ENCODE results near the gene GNAO1. TPM values are rescaled to one million over a fixed set of nuclear protein-coding genes. Genes with fewer than 3 reads are reported as not detected.

The GNAO1 gene
- total RNA-seq, 1 donor from 2014 or later: 14.6 TPM

DNA sequence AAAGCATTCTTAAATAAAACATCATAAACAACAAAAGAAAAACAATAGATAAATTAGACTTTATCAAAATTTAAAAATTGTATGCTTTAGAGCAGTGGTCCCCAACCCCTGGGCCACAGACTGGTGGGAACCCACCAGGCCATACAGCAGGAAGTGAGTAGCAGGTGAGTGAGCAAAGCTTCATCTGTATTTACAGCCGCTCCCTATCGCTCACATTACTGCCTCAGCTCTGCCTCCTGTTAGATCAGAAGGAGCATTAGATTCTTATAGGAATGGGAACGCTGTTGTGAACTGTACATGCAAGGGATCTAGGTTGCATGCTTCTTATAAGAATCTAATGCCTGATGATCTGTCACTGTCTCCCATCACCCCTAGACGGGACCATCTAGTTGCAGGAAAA lies 51.5 kb downstream of the GNAO1 start:
- no peaks in the 10 kb centered on the region for H3K36me3 Mint-ChIP-seq (ENCODE audit: insufficient read depth)
- H3K9me3 Mint-ChIP-seq (ENCODE audit: low read depth): no peaks in the 10 kb centered on the region
- TF ChIP-seq, protein P1, sequence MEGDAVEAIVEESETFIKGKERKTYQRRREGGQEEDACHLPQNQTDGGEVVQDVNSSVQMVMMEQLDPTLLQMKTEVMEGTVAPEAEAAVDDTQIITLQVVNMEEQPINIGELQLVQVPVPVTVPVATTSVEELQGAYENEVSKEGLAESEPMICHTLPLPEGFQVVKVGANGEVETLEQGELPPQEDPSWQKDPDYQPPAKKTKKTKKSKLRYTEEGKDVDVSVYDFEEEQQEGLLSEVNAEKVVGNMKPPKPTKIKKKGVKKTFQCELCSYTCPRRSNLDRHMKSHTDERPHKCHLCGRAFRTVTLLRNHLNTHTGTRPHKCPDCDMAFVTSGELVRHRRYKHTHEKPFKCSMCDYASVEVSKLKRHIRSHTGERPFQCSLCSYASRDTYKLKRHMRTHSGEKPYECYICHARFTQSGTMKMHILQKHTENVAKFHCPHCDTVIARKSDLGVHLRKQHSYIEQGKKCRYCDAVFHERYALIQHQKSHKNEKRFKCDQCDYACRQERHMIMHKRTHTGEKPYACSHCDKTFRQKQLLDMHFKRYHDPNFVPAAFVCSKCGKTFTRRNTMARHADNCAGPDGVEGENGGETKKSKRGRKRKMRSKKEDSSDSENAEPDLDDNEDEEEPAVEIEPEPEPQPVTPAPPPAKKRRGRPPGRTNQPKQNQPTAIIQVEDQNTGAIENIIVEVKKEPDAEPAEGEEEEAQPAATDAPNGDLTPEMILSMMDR (IDR thresholded peaks at IDR 0.05; ENCODE audit: unreplicated experiment): no peak
- H3K27ac Mint-ChIP-seq: no peak overlapping the region
- no peak overlapping the region for H3K4me3 Mint-ChIP-seq (ENCODE audit: low read depth)
- peaks cover 5% of the 10 kb centered on the region for H3K4me1 Mint-ChIP-seq (ENCODE audit: low read depth)
- DNase-seq (ENCODE audit: low spot score, unreplicated experiment): no peak
- no peaks in the 10 kb centered on the region for H3K27me3 Mint-ChIP-seq

GRCh38 chr16:56244612-56245011 lies 53.3 kb downstream of the GNAO1 start:
- Mint-ChIP-seq H3K4me1 (ENCODE audit: low read depth) (peaks cover 5% of the 10 kb centered on the region), H3K4me3 (ENCODE audit: low read depth) (no peak overlapping the region), H3K27ac (no peak overlapping the region), H3K36me3 (ENCODE audit: insufficient read depth) (no peaks in the 10 kb centered on the region), H3K9me3 (ENCODE audit: low read depth) (no peaks in the 10 kb centered on the region), H3K27me3 (no peaks in the 10 kb centered on the region)
- TF ChIP-seq, protein P1 (IDR thresholded peaks at IDR 0.05; ENCODE audit: unreplicated experiment): no peak
- no peak for DNase-seq (ENCODE audit: low spot score, unreplicated experiment)

DNA sequence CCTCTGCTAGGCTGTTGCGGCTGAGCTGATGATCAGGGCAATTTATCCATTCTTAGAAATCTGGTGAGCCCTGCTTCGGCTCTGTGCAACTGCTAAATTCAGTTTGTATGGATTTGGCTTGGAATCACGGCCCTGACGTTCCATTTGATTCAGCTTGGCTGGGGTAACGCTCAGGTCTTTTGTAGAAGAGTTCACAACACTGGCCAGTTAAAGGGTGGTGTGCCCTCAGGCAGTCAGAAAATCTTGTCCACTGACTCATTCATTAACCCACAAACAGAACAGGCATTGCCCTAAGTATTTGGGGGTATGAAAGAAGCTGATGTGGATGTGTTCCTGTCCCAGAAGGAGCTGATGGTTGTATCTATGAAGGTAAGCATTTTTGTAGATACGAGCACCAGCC lies 53.9 kb downstream of the GNAO1 start:
- TF ChIP-seq, protein P1 (IDR thresholded peaks at IDR 0.05; ENCODE audit: unreplicated experiment): no peak
- Mint-ChIP-seq H3K36me3 (ENCODE audit: insufficient read depth) (no peaks in the 10 kb centered on the region), H3K27me3 (no peaks in the 10 kb centered on the region), H3K4me1 (ENCODE audit: low read depth) (peaks cover 5% of the 10 kb centered on the region), H3K9me3 (ENCODE audit: low read depth) (no peaks in the 10 kb centered on the region), H3K27ac (no peak overlapping the region), H3K4me3 (ENCODE audit: low read depth) (no peak overlapping the region)
- DNase-seq (ENCODE audit: low spot score, unreplicated experiment): no peak

DNA sequence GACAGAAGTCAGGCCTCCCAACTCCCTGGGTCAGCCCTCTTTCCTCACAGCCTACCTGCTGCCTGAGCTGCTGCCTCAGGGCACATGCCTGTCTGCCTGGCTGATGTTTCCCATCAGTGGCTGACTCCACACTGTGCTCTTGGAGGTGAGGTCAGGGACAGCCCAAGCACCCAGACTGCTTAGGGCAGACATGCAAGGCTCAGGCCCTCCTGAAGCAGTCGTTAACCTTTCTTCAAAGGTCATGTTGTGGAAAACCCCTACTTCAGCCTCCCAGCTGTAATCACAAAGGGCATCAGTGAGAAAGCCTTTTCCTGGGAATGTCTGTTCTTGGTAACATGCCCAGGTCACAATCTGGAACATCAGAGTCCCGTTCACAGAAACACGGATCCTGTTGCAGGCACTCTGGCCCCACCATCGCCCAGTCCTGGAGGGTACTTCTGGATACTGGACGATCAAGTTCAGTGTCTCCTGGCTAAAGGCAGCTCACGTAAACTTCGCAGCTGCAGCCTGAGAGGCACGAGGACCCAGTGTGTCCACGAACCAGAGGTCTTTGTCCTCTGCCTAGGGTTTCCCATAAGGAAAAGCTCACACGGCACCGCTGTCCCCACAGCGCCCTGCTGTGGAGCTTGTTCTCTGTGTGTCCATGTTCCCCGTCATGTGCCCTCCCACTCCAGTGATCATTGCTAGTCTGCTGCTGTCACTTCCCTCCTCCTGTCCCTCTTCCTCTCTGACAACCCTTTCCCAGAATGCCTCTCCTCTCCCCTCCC lies 54.9 kb downstream of the GNAO1 start:
- Mint-ChIP-seq H3K4me3 (ENCODE audit: low read depth) (no peak overlapping the region), H3K4me1 (ENCODE audit: low read depth) (peaks cover 5% of the 10 kb centered on the region), H3K27me3 (no peaks in the 10 kb centered on the region), H3K27ac (no peak overlapping the region), H3K36me3 (ENCODE audit: insufficient read depth) (no peaks in the 10 kb centered on the region), H3K9me3 (ENCODE audit: low read depth) (no peaks in the 10 kb centered on the region)
- TF ChIP-seq, protein P1 (IDR thresholded peaks at IDR 0.05; ENCODE audit: unreplicated experiment): no peak
- DNase-seq (ENCODE audit: low spot score, unreplicated experiment): no peak

DNA sequence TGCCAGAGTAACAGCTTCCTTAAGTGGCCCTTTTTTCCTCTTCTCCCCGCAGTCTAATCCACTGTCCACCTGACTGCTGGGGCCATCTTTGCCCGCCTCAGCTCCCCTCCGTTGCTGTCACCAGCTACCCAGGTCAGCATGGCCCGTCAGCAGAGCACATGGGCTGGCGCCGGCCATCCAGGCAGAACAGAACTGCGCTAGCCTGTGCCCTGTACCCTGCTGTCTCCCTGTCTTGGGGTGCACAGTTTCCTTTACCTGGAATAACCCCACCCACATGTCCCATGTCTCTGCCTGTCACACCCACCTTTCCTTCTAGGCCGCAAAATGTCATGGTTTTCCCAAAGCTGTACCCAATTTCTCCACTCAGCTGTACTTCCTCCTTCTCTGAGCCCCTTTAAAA lies 55.7 kb downstream of the GNAO1 start:
- Mint-ChIP-seq H3K36me3 (ENCODE audit: insufficient read depth) (no peaks in the 10 kb centered on the region), H3K4me1 (ENCODE audit: low read depth) (peaks cover 5% of the 10 kb centered on the region), H3K27ac (no peak overlapping the region), H3K9me3 (ENCODE audit: low read depth) (no peaks in the 10 kb centered on the region), H3K27me3 (no peaks in the 10 kb centered on the region), H3K4me3 (ENCODE audit: low read depth) (no peak overlapping the region)
- TF ChIP-seq, protein P1 (IDR thresholded peaks at IDR 0.05; ENCODE audit: unreplicated experiment): no peak
- DNase-seq (ENCODE audit: low spot score, unreplicated experiment): no peak

Measured in progenitor cell of endocrine pancreas (in vitro differentiated cells).